ENCODE data around the gene ALDH7A1. TPM values are rescaled to one million over a fixed set of nuclear protein-coding genes. Genes with fewer than 3 reads are reported as not detected.

ALDH7A1 gene
- total RNA-seq, 2 experiments from 2014 or later, result 3.2 to 4.2 TPM

- Mint-ChIP-seq H3K9me3 (no peaks in the 10 kb centered on the region), H3K36me3 (no peaks in the 10 kb centered on the region), H3K4me3 (no peak overlapping the region), H3K4me1 (peaks cover 4% of the 10 kb centered on the region), H3K27me3 (peaks cover 2% of the 10 kb centered on the region), H3K27ac (no peak overlapping the region)
- POLR2A ChIA-PET, result no interaction called here
- DNase-seq (no peak), ATAC-seq (ENCODE audit: low read depth) (no peak)
Observed at GRCh38 chr5:126538579-126538978, 56.4 kb downstream of the ALDH7A1 start.

DNA sequence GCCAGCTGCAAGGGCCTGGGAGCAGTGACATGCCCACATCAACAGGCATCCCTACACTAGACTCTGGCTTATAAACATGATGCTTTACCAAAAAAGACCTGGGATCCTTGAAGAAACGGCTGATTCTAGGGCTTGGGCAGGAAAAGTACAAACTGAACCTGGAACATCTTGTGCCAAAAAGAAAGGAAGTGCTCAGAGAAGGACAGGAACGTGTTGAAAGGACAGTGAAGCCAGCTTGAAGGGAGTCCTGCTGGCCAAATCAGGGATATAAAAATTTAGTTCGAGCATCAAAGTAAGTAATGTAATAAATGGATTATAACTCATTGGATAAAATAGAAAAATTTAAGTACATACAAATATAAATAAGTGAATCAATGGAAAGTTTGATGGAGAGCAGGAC lies 58.1 kb downstream of the ALDH7A1 start:
- POLR2A ChIA-PET, result no interaction called here
- Mint-ChIP-seq H3K4me3 (no peak overlapping the region), H3K27ac (no peak overlapping the region), H3K9me3 (no peaks in the 10 kb centered on the region), H3K4me1 (no peaks in the 10 kb centered on the region), H3K27me3 (peaks cover 2% of the 10 kb centered on the region), H3K36me3 (no peaks in the 10 kb centered on the region)
- ATAC-seq (ENCODE audit: low read depth) (no peak), DNase-seq (no peak)

- H3K4me1 Mint-ChIP-seq, result no peaks in the 10 kb centered on the region
- no peak overlapping the region for H3K27ac Mint-ChIP-seq
- no peaks in the 10 kb centered on the region for H3K9me3 Mint-ChIP-seq
- H3K36me3 Mint-ChIP-seq, result no peaks in the 10 kb centered on the region
- DNase-seq (no peak), ATAC-seq (ENCODE audit: low read depth) (no peak)
- no peak overlapping the region for H3K4me3 Mint-ChIP-seq
- H3K27me3 Mint-ChIP-seq, result peaks cover 2% of the 10 kb centered on the region
- POLR2A ChIA-PET, result no interaction called here
Observed at GRCh38 chr5:126535856-126536545, 59.0 kb downstream of the ALDH7A1 start.

DNA sequence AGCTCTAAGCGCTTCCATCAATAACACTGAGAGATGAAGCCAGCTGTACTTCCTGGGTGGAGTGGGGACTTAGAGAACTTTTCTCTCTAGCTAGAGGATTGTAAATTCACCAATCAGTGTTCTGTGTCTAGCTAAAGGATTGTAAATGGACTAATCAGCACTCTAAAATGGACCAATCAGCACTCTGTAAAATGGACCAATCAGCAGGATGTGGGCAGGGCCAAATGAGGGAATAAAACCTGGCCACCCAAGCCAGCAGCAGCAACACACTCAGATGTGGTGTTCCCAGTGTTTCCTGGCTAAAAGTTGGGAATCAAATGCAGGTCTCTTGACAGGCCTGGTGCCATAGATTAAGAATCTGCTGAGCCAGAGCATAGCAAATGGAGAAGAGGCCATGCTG lies 60.5 kb downstream of the ALDH7A1 start:
- Mint-ChIP-seq H3K27me3 (no peaks in the 10 kb centered on the region), H3K4me1 (no peaks in the 10 kb centered on the region), H3K27ac (no peak overlapping the region), H3K36me3 (no peaks in the 10 kb centered on the region), H3K4me3 (no peak overlapping the region), H3K9me3 (no peaks in the 10 kb centered on the region)
- DNase-seq (no peak), ATAC-seq (ENCODE audit: low read depth) (no peak)
- POLR2A ChIA-PET, result no interaction called here

GRCh38 chr5:126531543-126532120 lies 63.4 kb downstream of the ALDH7A1 start:
- H3K27ac Mint-ChIP-seq, result no peak overlapping the region

GRCh38 chr5:126527892-126528291 lies 67.1 kb downstream of the ALDH7A1 start:
- ATAC-seq (ENCODE audit: low read depth), result no peak
- H3K4me3 Mint-ChIP-seq, result no peak overlapping the region
- no peaks in the 10 kb centered on the region for H3K4me1 Mint-ChIP-seq
- no peak overlapping the region for H3K27ac Mint-ChIP-seq
- H3K36me3 Mint-ChIP-seq, result no peaks in the 10 kb centered on the region
- H3K9me3 Mint-ChIP-seq, result no peaks in the 10 kb centered on the region
- POLR2A ChIA-PET, result no interaction called here
- H3K27me3 Mint-ChIP-seq, result peaks cover 2% of the 10 kb centered on the region
- no peak for DNase-seq

More at GRCh38 chr5:126531543-126532120, 63.4 kb downstream of the ALDH7A1 start:
- ATAC-seq (ENCODE audit: low read depth), result no peak
- no peaks in the 10 kb centered on the region for H3K4me1 Mint-ChIP-seq
- no peak overlapping the region for H3K4me3 Mint-ChIP-seq
- no peaks in the 10 kb centered on the region for H3K36me3 Mint-ChIP-seq
- POLR2A ChIA-PET, result interaction anchor here (0.6 kb wide), 1 partner anchor 194 kb away, joined by 3 read pairs; no protein-coding TSS in a partner anchor
- H3K9me3 Mint-ChIP-seq, result no peaks in the 10 kb centered on the region
- H3K27me3 Mint-ChIP-seq, result peaks cover 2% of the 10 kb centered on the region
- DNase-seq, result no peak

DNA sequence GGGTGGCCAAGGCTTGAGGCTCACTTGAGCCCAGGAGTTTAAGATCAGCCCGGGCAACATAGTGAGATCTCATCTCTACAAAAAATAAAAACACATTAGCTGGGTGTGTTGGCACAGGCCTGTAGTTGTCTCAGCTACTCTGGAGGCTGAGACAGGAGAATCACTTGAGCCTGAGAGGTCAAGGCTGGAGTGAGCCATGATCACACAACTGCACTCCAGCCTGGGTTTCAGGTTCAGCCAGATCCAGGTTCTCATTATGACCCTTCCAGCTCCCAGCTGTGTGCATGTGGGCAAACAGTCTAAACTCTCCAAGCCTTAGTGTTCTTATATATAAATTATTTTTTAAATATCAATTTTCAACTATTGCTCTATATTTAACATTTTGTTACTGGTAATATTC lies 67.9 kb downstream of the ALDH7A1 start:
- H3K27ac Mint-ChIP-seq, result no peak overlapping the region
- H3K9me3 Mint-ChIP-seq, result no peaks in the 10 kb centered on the region
- H3K4me1 Mint-ChIP-seq, result no peaks in the 10 kb centered on the region
- ATAC-seq (ENCODE audit: low read depth) (no peak), DNase-seq (no peak)
- H3K36me3 Mint-ChIP-seq, result no peaks in the 10 kb centered on the region
- POLR2A ChIA-PET, result no interaction called here
- H3K4me3 Mint-ChIP-seq, result no peak overlapping the region
- peaks cover 2% of the 10 kb centered on the region for H3K27me3 Mint-ChIP-seq

- POLR2A ChIA-PET, result no interaction called here
- DNase-seq, result no peak
- no peaks in the 10 kb centered on the region for H3K4me1 Mint-ChIP-seq
- peaks cover 2% of the 10 kb centered on the region for H3K27me3 Mint-ChIP-seq
- no peak overlapping the region for H3K4me3 Mint-ChIP-seq
- ATAC-seq (ENCODE audit: low read depth), result no peak
- H3K36me3 Mint-ChIP-seq, result no peaks in the 10 kb centered on the region
- no peak overlapping the region for H3K27ac Mint-ChIP-seq
- no peaks in the 10 kb centered on the region for H3K9me3 Mint-ChIP-seq
Observed at GRCh38 chr5:126526493-126526892, 68.5 kb downstream of the ALDH7A1 start.

- peaks cover 2% of the 10 kb centered on the region for H3K27me3 Mint-ChIP-seq
- H3K4me1 Mint-ChIP-seq, result no peaks in the 10 kb centered on the region
- H3K9me3 Mint-ChIP-seq, result no peaks in the 10 kb centered on the region
- POLR2A ChIA-PET, result no interaction called here
- ATAC-seq (ENCODE audit: low read depth) (no peak), DNase-seq (no peak)
- no peak overlapping the region for H3K4me3 Mint-ChIP-seq
- no peaks in the 10 kb centered on the region for H3K36me3 Mint-ChIP-seq
- H3K27ac Mint-ChIP-seq, result no peak overlapping the region
Observed at GRCh38 chr5:126525630-126526245, 69.3 kb downstream of the ALDH7A1 start.

DNA sequence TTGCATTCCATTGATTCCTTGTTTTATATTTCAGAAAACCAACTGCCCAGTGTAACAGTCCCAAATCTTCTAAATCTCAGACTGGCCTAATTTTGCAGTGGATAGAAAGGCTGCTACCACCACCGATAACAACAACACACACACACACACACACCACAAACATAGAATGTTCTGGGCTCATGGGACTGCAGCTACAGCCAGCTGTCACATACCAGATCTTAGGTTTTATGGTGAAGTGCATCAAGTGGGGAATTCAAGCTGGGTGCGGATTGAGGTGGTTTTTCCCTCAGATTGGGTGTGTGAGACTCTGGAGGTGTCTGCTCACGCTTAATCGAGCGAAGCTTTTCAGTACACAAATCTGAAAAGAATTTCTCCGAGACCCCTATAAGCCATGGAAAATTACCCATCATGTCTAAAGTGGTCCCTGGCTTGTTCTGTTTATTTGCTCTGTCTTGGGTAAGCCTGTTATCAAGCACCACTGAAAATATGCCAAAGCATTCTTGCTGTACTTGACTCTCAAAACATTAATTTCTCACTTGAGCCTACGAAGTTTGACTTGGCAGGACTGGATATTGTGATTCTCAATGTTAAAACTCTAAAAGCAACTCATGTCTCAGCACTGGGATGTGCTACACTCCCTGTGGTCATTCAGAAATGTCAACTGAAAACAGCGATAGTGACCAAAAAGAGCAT lies 71.1 kb downstream of the ALDH7A1 start:
- Mint-ChIP-seq H3K4me3 (no peak overlapping the region), H3K27me3 (peaks cover 2% of the 10 kb centered on the region), H3K27ac (no peak overlapping the region), H3K9me3 (no peaks in the 10 kb centered on the region), H3K4me1 (no peaks in the 10 kb centered on the region), H3K36me3 (no peaks in the 10 kb centered on the region)
- no peak for DNase-seq
- no peak for ATAC-seq (ENCODE audit: low read depth)
- POLR2A ChIA-PET, result no interaction called here

- no peaks in the 10 kb centered on the region for H3K27me3 Mint-ChIP-seq
- H3K27ac Mint-ChIP-seq, result no peak overlapping the region
Observed at GRCh38 chr5:126521130-126521529, 73.9 kb downstream of the ALDH7A1 start.

DNA sequence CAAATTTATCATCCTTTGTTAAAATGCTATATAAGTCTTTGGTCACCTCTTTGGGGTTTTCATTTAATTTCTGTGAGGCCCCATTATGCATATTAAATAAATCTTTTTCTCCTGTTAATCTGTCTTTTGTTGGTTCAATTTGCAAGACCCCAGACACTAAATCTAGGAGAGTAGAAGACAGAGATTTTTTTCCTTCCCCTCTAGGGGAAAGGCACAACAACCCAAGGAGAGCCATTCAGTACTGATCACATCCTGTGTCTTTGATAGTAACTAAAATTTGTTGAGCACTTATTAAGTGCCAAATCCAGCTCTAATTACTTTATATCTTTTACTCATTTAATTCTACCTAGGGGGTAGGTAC lies 74.4 kb downstream of the ALDH7A1 start:
- no peaks in the 10 kb centered on the region for H3K27me3 Mint-ChIP-seq
- no peaks in the 10 kb centered on the region for H3K9me3 Mint-ChIP-seq
- H3K4me3 Mint-ChIP-seq, result no peak overlapping the region
- H3K36me3 Mint-ChIP-seq, result no peaks in the 10 kb centered on the region
- ATAC-seq (ENCODE audit: low read depth) (no peak), DNase-seq (no peak)
- POLR2A ChIA-PET, result no interaction called here
- H3K27ac Mint-ChIP-seq, result no peak overlapping the region
- H3K4me1 Mint-ChIP-seq, result no peaks in the 10 kb centered on the region

More at GRCh38 chr5:126521130-126521529, 73.9 kb downstream of the ALDH7A1 start:
- Mint-ChIP-seq H3K36me3 (no peaks in the 10 kb centered on the region), H3K4me1 (no peaks in the 10 kb centered on the region), H3K9me3 (no peaks in the 10 kb centered on the region), H3K4me3 (no peak overlapping the region)
- no peak for DNase-seq
- ATAC-seq (ENCODE audit: low read depth), result no peak
- POLR2A ChIA-PET, result no interaction called here

DNA sequence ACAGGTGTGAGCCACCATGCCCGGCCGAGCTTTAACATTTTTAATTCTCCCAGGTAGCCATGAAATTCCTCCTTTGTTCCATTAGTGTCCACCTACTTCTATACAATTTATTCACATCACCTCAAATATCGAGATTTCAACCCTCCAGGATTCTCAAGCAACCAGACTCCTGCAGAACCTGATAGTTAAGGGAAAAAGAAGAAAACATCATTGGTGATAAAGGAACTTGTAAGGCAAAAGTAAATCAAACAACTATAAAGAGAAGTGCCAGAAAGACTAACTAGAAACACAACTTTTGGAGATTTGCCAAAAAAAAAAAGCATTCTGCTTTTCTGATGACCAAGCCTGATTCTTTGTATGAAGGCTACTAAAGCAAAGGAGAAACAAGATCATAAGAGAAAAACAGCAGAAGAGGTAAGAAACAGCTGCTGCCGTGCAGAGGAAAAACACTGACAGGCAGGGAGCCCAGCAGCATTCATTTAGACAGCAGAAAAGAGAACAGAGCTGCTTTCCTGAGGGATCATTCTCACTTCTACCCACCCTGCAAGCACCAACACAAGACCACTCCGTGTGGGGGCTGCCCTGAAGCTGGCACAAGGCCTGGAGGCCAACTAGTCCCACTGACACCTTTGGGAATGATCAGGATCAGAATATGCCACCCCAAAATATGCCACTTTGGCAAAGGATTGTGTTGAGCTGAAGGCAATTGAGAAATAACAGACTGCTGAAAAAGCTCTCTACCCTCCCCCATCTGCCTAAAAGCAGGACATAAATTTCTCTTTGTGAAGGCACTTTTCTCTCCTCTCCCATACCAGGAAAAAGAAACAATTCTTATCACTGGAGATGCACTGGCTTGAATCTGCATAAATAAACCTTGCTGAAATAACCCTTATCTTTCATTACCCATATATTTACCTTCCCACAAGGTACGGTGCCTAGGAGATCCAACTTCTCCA lies 75.1 kb downstream of the ALDH7A1 start:
- POLR2A ChIA-PET, result no interaction called here
- no peaks in the 10 kb centered on the region for H3K9me3 Mint-ChIP-seq

More for the DNA sequence above, 75.1 kb downstream of the ALDH7A1 start:
- DNase-seq (no peak), ATAC-seq (ENCODE audit: low read depth) (no peak)
- H3K36me3 Mint-ChIP-seq, result no peaks in the 10 kb centered on the region
- H3K4me1 Mint-ChIP-seq, result no peaks in the 10 kb centered on the region
- no peaks in the 10 kb centered on the region for H3K27me3 Mint-ChIP-seq
- H3K27ac Mint-ChIP-seq, result no peak overlapping the region
- H3K4me3 Mint-ChIP-seq, result no peak overlapping the region

Measured in activated naive CD8-positive, alpha-beta T cell treated with anti-CD3 and anti-CD28 coated beads, Interleukin-2, amount 10 ng/mL, durations not matched to agents 7 days and 5 days (primary cell).